ENCODE results near the gene AAMP.

Gene AAMP

GRCh38 chr2:218307415-218308090 lies 37.6 kb upstream of the AAMP start:
- Histone ChIP-seq H3K9me3 (ENCODE audit: low read length) (no peaks in the 10 kb centered on the region), H4K20me1 (ENCODE audit: insufficient read depth, low read length) (no peaks in the 10 kb centered on the region), H3K27ac (ENCODE audit: low read depth, low read length, poor library complexity, severe bottlenecking) (no peak overlapping the region), H3K9ac (ENCODE audit: low read length) (no peak overlapping the region), H3K27me3 (ENCODE audit: insufficient read depth, low read length) (no peaks in the 10 kb centered on the region), H3K4me2 (ENCODE audit: low read length) (no peak overlapping the region), H3K4me3 (ENCODE audit: low read depth, low read length, poor library complexity, severe bottlenecking) (no peak overlapping the region), H3K4me1 (ENCODE audit: insufficient read depth, low read length, severe bottlenecking) (peaks cover 5% of the 10 kb centered on the region), H3K9me2 (ENCODE audit: low read depth, low read length) (no peaks in the 10 kb centered on the region), H3K36me3 (ENCODE audit: insufficient read depth, low read length) (no peaks in the 10 kb centered on the region), H3F3A (ENCODE audit: insufficient read depth, low read length) (no peaks in the 10 kb centered on the region), H2AFZ (ENCODE audit: low read length) (no peak overlapping the region), H3K79me2 (ENCODE audit: insufficient read depth, low read length) (no peaks in the 10 kb centered on the region)
- no peak for TF ChIP-seq CTCF (IDR thresholded peaks at IDR 0.05; ENCODE audit: low read length)
- TF ChIP-seq EZH2 (IDR thresholded peaks at IDR 0.05; ENCODE audit: borderline replicate concordance, low read length): no peak

GRCh38 chr2:218306184-218306920 lies 36.4 kb upstream of the AAMP start:
- no peak overlapping the region for H3K9ac ChIP-seq (ENCODE audit: low read length)
- H3K9me3 ChIP-seq (ENCODE audit: low read length): no peaks in the 10 kb centered on the region
- H3K4me1 ChIP-seq (ENCODE audit: insufficient read depth, low read length, severe bottlenecking): peaks cover 5% of the 10 kb centered on the region
- H3K79me2 ChIP-seq (ENCODE audit: insufficient read depth, low read length): no peaks in the 10 kb centered on the region
- no peak overlapping the region for H2AFZ ChIP-seq (ENCODE audit: low read length)
- no peak for TF ChIP-seq CTCF (IDR thresholded peaks at IDR 0.05; ENCODE audit: low read length)
- no peak for TF ChIP-seq EZH2 (IDR thresholded peaks at IDR 0.05; ENCODE audit: borderline replicate concordance, low read length)
- H3K4me2 ChIP-seq (ENCODE audit: low read length): no peak overlapping the region
- H3F3A ChIP-seq (ENCODE audit: insufficient read depth, low read length): no peaks in the 10 kb centered on the region
- H4K20me1 ChIP-seq (ENCODE audit: insufficient read depth, low read length): no peaks in the 10 kb centered on the region
- no peaks in the 10 kb centered on the region for H3K36me3 ChIP-seq (ENCODE audit: insufficient read depth, low read length)
- H3K27me3 ChIP-seq (ENCODE audit: insufficient read depth, low read length): no peaks in the 10 kb centered on the region
- no peak overlapping the region for H3K4me3 ChIP-seq (ENCODE audit: low read depth, low read length, poor library complexity, severe bottlenecking)
- no peaks in the 10 kb centered on the region for H3K9me2 ChIP-seq (ENCODE audit: low read depth, low read length)
- no peak overlapping the region for H3K27ac ChIP-seq (ENCODE audit: low read depth, low read length, poor library complexity, severe bottlenecking)

- H3K9me3 ChIP-seq (ENCODE audit: low read length): no peaks in the 10 kb centered on the region
- no peak overlapping the region for H3K4me2 ChIP-seq (ENCODE audit: low read length)
- H3K9me2 ChIP-seq (ENCODE audit: low read depth, low read length): no peaks in the 10 kb centered on the region
- H3K36me3 ChIP-seq (ENCODE audit: insufficient read depth, low read length): no peaks in the 10 kb centered on the region
- H3K79me2 ChIP-seq (ENCODE audit: insufficient read depth, low read length): no peaks in the 10 kb centered on the region
- no peak overlapping the region for H2AFZ ChIP-seq (ENCODE audit: low read length)
- H3K4me1 ChIP-seq (ENCODE audit: insufficient read depth, low read length, severe bottlenecking): peaks cover 5% of the 10 kb centered on the region
- no peak overlapping the region for H3K4me3 ChIP-seq (ENCODE audit: low read depth, low read length, poor library complexity, severe bottlenecking)
- H3K27me3 ChIP-seq (ENCODE audit: insufficient read depth, low read length): no peaks in the 10 kb centered on the region
- H3F3A ChIP-seq (ENCODE audit: insufficient read depth, low read length): no peaks in the 10 kb centered on the region
- TF ChIP-seq EZH2 (IDR thresholded peaks at IDR 0.05; ENCODE audit: borderline replicate concordance, low read length) (no peak), CTCF (IDR thresholded peaks at IDR 0.05; ENCODE audit: low read length) (no peak)
- no peak overlapping the region for H3K9ac ChIP-seq (ENCODE audit: low read length)
- no peak overlapping the region for H3K27ac ChIP-seq (ENCODE audit: low read depth, low read length, poor library complexity, severe bottlenecking)
- H4K20me1 ChIP-seq (ENCODE audit: insufficient read depth, low read length): no peaks in the 10 kb centered on the region
Measured at GRCh38 chr2:218305383-218305782, 35.4 kb upstream of the AAMP start.
